Endodermal cell (in vitro differentiated cells): Measurements from ENCODE around the gene ANP32A. TPM values are rescaled to one million over a fixed set of nuclear protein-coding genes. Genes with fewer than 3 reads are reported as not detected.
A peak's percentile ranks its signal among the peaks of the same experiment; 100 is the strongest.

Source experiments
- DNase-seq: peaks from one replicate; pipeline ENCODE4 v3.0.0-alpha.2; 2017
- H3K27ac ChIP-seq: 2 replicates; pipeline ENCODE4 v1.5.1; 2013; ENCODE audit warnings: mild to moderate bottlenecking, low read depth, low read length, moderate library complexity
- H3K27me3 ChIP-seq: 2 replicates; pipeline ENCODE4 v1.6.1; 2013; ENCODE audit warnings: mild to moderate bottlenecking, low read length, moderate library complexity; ENCODE audit not compliant: insufficient read depth, control insufficient read depth, poor library complexity, severe bottlenecking
- H3K36me3 ChIP-seq: 2 replicates; pipeline ENCODE4 v1.7.0; 2013; ENCODE audit warnings: mild to moderate bottlenecking, low read length, moderate library complexity; ENCODE audit not compliant: control insufficient read depth, insufficient read depth
- H3K4me1 ChIP-seq: one replicate; pipeline ENCODE4 v1.7.0; 2013; ENCODE audit warnings: low read length; ENCODE audit not compliant: control insufficient read depth, insufficient read depth
- H3K4me3 ChIP-seq: 2 replicates; pipeline ENCODE4 v1.5.1; 2013; ENCODE audit warnings: mild to moderate bottlenecking, low read length, moderate library complexity
- H3K9ac ChIP-seq: 2 replicates; pipeline ENCODE4 v1.6.1; 2013; ENCODE audit warnings: mild to moderate bottlenecking, low read length, moderate library complexity; ENCODE audit not compliant: poor library complexity, severe bottlenecking; ENCODE audit errors: extremely low read depth
- H3K9me3 ChIP-seq: 2 replicates; pipeline ENCODE4 v1.6.1; 2013; ENCODE audit warnings: mild to moderate bottlenecking, low read length, moderate library complexity; ENCODE audit not compliant: control insufficient read depth
- H3K27ac Mint-ChIP-seq: 2 replicates; pipeline ENCODE4 v1.8.0; 2020; ENCODE audit warnings: mixed read lengths
- H3K27me3 Mint-ChIP-seq: 2 replicates; pipeline ENCODE4 v1.8.0; 2021; ENCODE audit warnings: mild to moderate bottlenecking, mixed read lengths; ENCODE audit not compliant: insufficient read depth
- H3K36me3 Mint-ChIP-seq: 2 replicates; pipeline ENCODE4 v1.8.0; 2020; ENCODE audit warnings: low read depth, mixed read lengths
- H3K4me1 Mint-ChIP-seq: 2 replicates; pipeline ENCODE4 v1.8.0; 2020; ENCODE audit warnings: mixed read lengths
- H3K4me3 Mint-ChIP-seq: 2 replicates; pipeline ENCODE4 v1.8.0; 2020; ENCODE audit warnings: mild to moderate bottlenecking, moderate library complexity, mixed read lengths
- H3K9me3 Mint-ChIP-seq: 2 replicates; pipeline ENCODE4 v1.8.0; 2020; ENCODE audit warnings: mild to moderate bottlenecking, mixed read lengths
- CTCF ChIP-seq: fragments of 200-600 bp; sonication (generic); conservative IDR thresholded peaks from 2 replicates; pipeline ENCODE4 v1.5.0; 2021; ENCODE audit warnings: antibody characterized with exemption, mild to moderate bottlenecking
- WGBS, 2 experiments: methylation state at CpG; one replicate each; pipeline versions ENCODE4 v1.1.5 to v1.1.7; 2013; ENCODE audit warnings: missing lambda C conversion rate in 2 of 2, mixed read lengths in 1 of 2; ENCODE audit not compliant: insufficient coverage in 1 of 2, insufficient read length in 1 of 2; 5-methylcytosine and 5-hydroxymethylcytosine counted together
- total RNA-seq, 2 donors: library from RNA; stranded (reverse); fragmentation: NEBNext Ultra II Directional in 1 of 2; extraction: Animal tissue kit (Norgen Biotek cat#: 25700) in 1 of 2; gene quantifications; 2 replicates in 1 of 2; 3 replicates in 1 of 2; pipeline ENCODE4 v1.2.1, GENCODE V29; 2021

ANP32A gene
- total RNA-seq, 2 donors from 2014 or later: 346 to 385 TPM

- peaks cover 7% of the 10 kb centered on the region for H3K4me1 ChIP-seq
- H3K27ac Mint-ChIP-seq: no peak overlapping the region
- no peaks in the 10 kb centered on the region for H3K9me3 ChIP-seq
- H3K36me3 Mint-ChIP-seq: peaks cover 29% of the 10 kb centered on the region
- 94 to 96% methylated on average over 3 to 8 of the region's 8 CpGs for WGBS, 2 experiments
- no peak overlapping the region for H3K4me3 Mint-ChIP-seq
- DNase-seq: peak; percentile 8
- no peaks in the 10 kb centered on the region for H3K27me3 ChIP-seq
- H3K9ac ChIP-seq: no peak overlapping the region
- H3K36me3 ChIP-seq: peaks cover 54% of the 10 kb centered on the region
- no peaks in the 10 kb centered on the region for H3K27me3 Mint-ChIP-seq
- H3K4me1 Mint-ChIP-seq: peaks cover 26% of the 10 kb centered on the region
- no peaks in the 10 kb centered on the region for H3K9me3 Mint-ChIP-seq
- no peak for TF ChIP-seq CTCF
- H3K4me3 ChIP-seq: no peak overlapping the region
- H3K27ac ChIP-seq: no peak overlapping the region
These were observed 18.3 kb downstream of the ANP32A start for GRCh38 chr15:68802373-68802772.

GRCh38 chr15:68801572-68802148 lies 19.0 kb downstream of the ANP32A start:
- H3K36me3 ChIP-seq: peaks cover 53% of the 10 kb centered on the region
- Mint-ChIP-seq H3K4me3 (no peak overlapping the region), H3K27me3 (no peaks in the 10 kb centered on the region), H3K4me1 (peaks cover 30% of the 10 kb centered on the region), H3K9me3 (no peaks in the 10 kb centered on the region), H3K36me3 (peaks cover 25% of the 10 kb centered on the region), H3K27ac (peak overlapping the region; percentile 62)
- no peak overlapping the region for H3K9ac ChIP-seq
- 89 to 94% methylated on average over 3 to 4 of the region's 4 CpGs for WGBS, 2 experiments
- TF ChIP-seq CTCF: no peak
- peak; percentile 29 for DNase-seq
- no peak overlapping the region for H3K27ac ChIP-seq
- peaks cover 7% of the 10 kb centered on the region for H3K4me1 ChIP-seq
- no peaks in the 10 kb centered on the region for H3K9me3 ChIP-seq
- no peak overlapping the region for H3K4me3 ChIP-seq
- no peaks in the 10 kb centered on the region for H3K27me3 ChIP-seq

GRCh38 chr15:68800875-68801274 lies 19.8 kb downstream of the ANP32A start:
- DNase-seq: no peak
- Mint-ChIP-seq H3K4me1 (peaks cover 32% of the 10 kb centered on the region), H3K9me3 (no peaks in the 10 kb centered on the region), H3K27me3 (no peaks in the 10 kb centered on the region), H3K27ac (peak overlapping the region; percentile 56), H3K36me3 (peaks cover 19% of the 10 kb centered on the region), H3K4me3 (no peak overlapping the region)
- H3K4me1 ChIP-seq: peaks cover 7% of the 10 kb centered on the region
- peaks cover 55% of the 10 kb centered on the region for H3K36me3 ChIP-seq
- H3K27me3 ChIP-seq: no peaks in the 10 kb centered on the region
- no peaks in the 10 kb centered on the region for H3K9me3 ChIP-seq
- no peak overlapping the region for H3K4me3 ChIP-seq
- no peak overlapping the region for H3K9ac ChIP-seq
- no peak for TF ChIP-seq CTCF
- 91% methylated on average over 1 of the region's 1 CpG; no CpG with 5 or more reads in 1 of the 2 experiments for WGBS, 2 experiments
- H3K27ac ChIP-seq: no peak overlapping the region
